HUDEP-2 (cell line): ENCODE data around the gene TLR10.
"Not testable (repeated sequence)": the region's sequence is repeated elsewhere in the genome, so short reads cannot be mapped to it uniquely, and the experiment has no call there.

ENCODE experiments used
- DNase-seq, 76 experiments: peaks; one replicate each; lab custom pipeline; 2025; ENCODE audit not compliant: unreplicated experiment in 76 of 76; lab: John Stamatoyannopoulos, UW

The TLR10 gene

GRCh38 chr4:38782452-38783108, at the start of gene TLR10:
TSS of gene TLR10 (minus strand) at chr4:38782990. CDS start at chr4:38775590, 7,400 bp downstream.
- DNase-seq: peak in 21 of 76 experiments; percentile 1 to 34 (median 13)

GRCh38 chr4:38832206-38832605, 49.4 kb upstream of the TLR10 start:
- no peak for DNase-seq

- no peak for DNase-seq
Measured at GRCh38 chr4:38831653-38832052, 48.9 kb upstream of the TLR10 start.

GRCh38 chr4:38829237-38829636, 46.4 kb upstream of the TLR10 start:
- DNase-seq: no peak

GRCh38 chr4:38823766-38824165, 41.0 kb upstream of the TLR10 start:
- DNase-seq: no peak

GRCh38 chr4:38822748-38823303, 40.0 kb upstream of the TLR10 start:
- DNase-seq: no peak

GRCh38 chr4:38821739-38822138, 38.9 kb upstream of the TLR10 start:
- DNase-seq: no peak

- DNase-seq: no peak
Measured at GRCh38 chr4:38820329-38821061, 37.7 kb upstream of the TLR10 start.

- no peak for DNase-seq
Measured at GRCh38 chr4:38819569-38819968, 36.8 kb upstream of the TLR10 start.

- no peak for DNase-seq
Measured at GRCh38 chr4:38818441-38818976, 35.7 kb upstream of the TLR10 start.

- no peak for DNase-seq
Measured at GRCh38 chr4:38815885-38816782, 33.3 kb upstream of the TLR10 start.

GRCh38 chr4:38814386-38814785, 31.6 kb upstream of the TLR10 start:
- no peak for DNase-seq

GRCh38 chr4:38811297-38811696, 28.5 kb upstream of the TLR10 start:
- no peak for DNase-seq

- DNase-seq: not testable (repeated sequence)
Measured at GRCh38 chr4:38807462-38807861, 24.7 kb upstream of the TLR10 start.

- DNase-seq: not testable (repeated sequence)
Measured at GRCh38 chr4:38806251-38806650, 23.5 kb upstream of the TLR10 start.

- DNase-seq: peak in 1 of 76 experiments; percentile 4
Measured at GRCh38 chr4:38805530-38806145, 22.8 kb upstream of the TLR10 start.

GRCh38 chr4:38804654-38805295, 22.0 kb upstream of the TLR10 start, which contains the start of gene TLR1:
TSS of gene TLR1 (minus strand) at chr4:38804791. CDS start at chr4:38798831, 5,960 bp downstream.
- peak in 12 of 76 experiments; percentile 1 to 20 (median 6) for DNase-seq

GRCh38 chr4:38803833-38804653, 21.3 kb upstream of the TLR10 start:
- no peak for DNase-seq
